ENCODE measurements around the gene APPL1. TPM values are rescaled to one million over a fixed set of nuclear protein-coding genes. Genes with fewer than 3 reads are reported as not detected.

The APPL1 gene
- total and polyA plus RNA-seq, 10 of the 15 experiments (the other 5 are each of a cell fraction or from before 2014, with no cell fraction given) = 15.0 to 77.6 (median 40.2) TPM

- WGBS (ENCODE audit: insufficient coverage, insufficient replicate concordance, low lambda C conversion rate, missing lambda C conversion rate) = 100% methylated on average over 1 of the region's 1 CpG
- intact Hi-C loops (cut with micrococcal nuclease; ENCODE audit: unreplicated experiment) (no loop called here), in situ Hi-C loops (cut with MboI) (no loop called here)
- Histone ChIP-seq H2AFZ (ENCODE audit: control insufficient read depth, low read depth, low read length) (no peak overlapping the region), H4K20me1 (ENCODE audit: control insufficient read depth, insufficient read depth) (no peaks in the 10 kb centered on the region), H3K27ac (ENCODE audit: control insufficient read depth, insufficient read depth) (no peak overlapping the region), H3K4me3 (no peak overlapping the region), H3K4me1 (ENCODE audit: control insufficient read depth, insufficient read depth, low read length) (no peaks in the 10 kb centered on the region), H3K4me2 (ENCODE audit: control insufficient read depth, insufficient read depth) (no peak overlapping the region), H3K79me2 (ENCODE audit: control insufficient read depth, insufficient read depth, low read length) (no peaks in the 10 kb centered on the region), H3K36me3 (ENCODE audit: control insufficient read depth in 2 of 2, insufficient read depth in 2 of 2, low read length in 1 of 2) (no peaks in the 10 kb centered on the region), H3K9ac (ENCODE audit: control insufficient read depth, insufficient read depth, low read length) (no peak overlapping the region), H3K27me3 (replicated peaks in 1 of 2; ENCODE audit: control insufficient read depth in 2 of 2, insufficient read depth in 2 of 2, low read length in 1 of 2) (no peaks in the 10 kb centered on the region), H3K9me3 (replicated peaks; ENCODE audit: control insufficient read depth, insufficient read depth, low read length) (no peaks in the 10 kb centered on the region)
- RAD21 ChIA-PET (ENCODE audit: unreplicated experiment) = interaction anchor here (1.0 kb wide), 1 partner anchor 92 kb away, joined by 3 read pairs; no protein-coding TSS in a partner anchor
- POLR2A ChIA-PET = no interaction called here
- BruUV-seq (replicated peaks) = no TSS peak
- no peak for ATAC-seq
- TF ChIP-seq, protein P1, sequence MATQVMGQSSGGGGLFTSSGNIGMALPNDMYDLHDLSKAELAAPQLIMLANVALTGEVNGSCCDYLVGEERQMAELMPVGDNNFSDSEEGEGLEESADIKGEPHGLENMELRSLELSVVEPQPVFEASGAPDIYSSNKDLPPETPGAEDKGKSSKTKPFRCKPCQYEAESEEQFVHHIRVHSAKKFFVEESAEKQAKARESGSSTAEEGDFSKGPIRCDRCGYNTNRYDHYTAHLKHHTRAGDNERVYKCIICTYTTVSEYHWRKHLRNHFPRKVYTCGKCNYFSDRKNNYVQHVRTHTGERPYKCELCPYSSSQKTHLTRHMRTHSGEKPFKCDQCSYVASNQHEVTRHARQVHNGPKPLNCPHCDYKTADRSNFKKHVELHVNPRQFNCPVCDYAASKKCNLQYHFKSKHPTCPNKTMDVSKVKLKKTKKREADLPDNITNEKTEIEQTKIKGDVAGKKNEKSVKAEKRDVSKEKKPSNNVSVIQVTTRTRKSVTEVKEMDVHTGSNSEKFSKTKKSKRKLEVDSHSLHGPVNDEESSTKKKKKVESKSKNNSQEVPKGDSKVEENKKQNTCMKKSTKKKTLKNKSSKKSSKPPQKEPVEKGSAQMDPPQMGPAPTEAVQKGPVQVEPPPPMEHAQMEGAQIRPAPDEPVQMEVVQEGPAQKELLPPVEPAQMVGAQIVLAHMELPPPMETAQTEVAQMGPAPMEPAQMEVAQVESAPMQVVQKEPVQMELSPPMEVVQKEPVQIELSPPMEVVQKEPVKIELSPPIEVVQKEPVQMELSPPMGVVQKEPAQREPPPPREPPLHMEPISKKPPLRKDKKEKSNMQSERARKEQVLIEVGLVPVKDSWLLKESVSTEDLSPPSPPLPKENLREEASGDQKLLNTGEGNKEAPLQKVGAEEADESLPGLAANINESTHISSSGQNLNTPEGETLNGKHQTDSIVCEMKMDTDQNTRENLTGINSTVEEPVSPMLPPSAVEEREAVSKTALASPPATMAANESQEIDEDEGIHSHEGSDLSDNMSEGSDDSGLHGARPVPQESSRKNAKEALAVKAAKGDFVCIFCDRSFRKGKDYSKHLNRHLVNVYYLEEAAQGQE (IDR thresholded peaks at IDR 0.05; ENCODE audit: low read depth, low read length) = no peak
- TF ChIP-seq CREM (IDR thresholded peaks at IDR 0.05; ENCODE audit: low read depth) (no peak), GABPA (IDR thresholded peaks at IDR 0.05; ENCODE audit: low read depth) (no peak), SMAD1 (IDR thresholded peaks at IDR 0.05; ENCODE audit: low read depth, partially characterized antibody) (no peak), POLR2AphosphoS5 (IDR thresholded peaks at IDR 0.05; ENCODE audit: low read length) (no peak), BCLAF1 (IDR thresholded peaks at IDR 0.05) (no peak), SUPT20H (IDR thresholded peaks at IDR 0.05; ENCODE audit: borderline replicate concordance, control insufficient read depth, low read depth, low read length) (no peak)
- no peak for DNase-seq (ENCODE audit: low read depth, low spot score)
- SMC1A ChIA-PET (ENCODE audit: uncharacterized antibody, unreplicated experiment) = no interaction called here
- FAIRE-seq = no peak
- CTCF ChIA-PET = interaction anchor here (1.0 kb wide), 1 partner anchor 9 kb away, joined by 3 read pairs; no protein-coding TSS in a partner anchor
Measured at GRCh38 chr3:57278237-57278636, 50.7 kb downstream of the APPL1 start.

Data from GM12878 (cell line).